IMR-90 (cell line): ENCODE measurements around the gene GXYLT2. TPM values are rescaled to one million over a fixed set of nuclear protein-coding genes. Genes with fewer than 3 reads are reported as not detected.

ENCODE experiments used
- ATAC-seq: fragments of 200-7000 bp; cut with Tn5 transposase; 2 replicates; pipeline ENCODE4 v1.9.1; 2020; ENCODE audit warnings: low read depth, mild to moderate bottlenecking, moderate library complexity
- BruUV-seq: library from RNA; stranded (reverse); fragments of 400-500 nt; replicated peaks from 2 replicates; lab custom pipeline; 2021; lab: Mats Ljungman, UMichigan
- CTCF ChIA-PET: fragments of 300-600 bp; formaldehyde crosslinking; extraction: SDS; loops from one replicate; lab custom pipeline; 2021; ENCODE audit warnings: antibody characterized with exemption; lab: Yijun Ruan, JAX
- POLR2A ChIA-PET: fragments of 300-600 bp; sonication (Branson Sonifier 250); formaldehyde crosslinking; loops from one replicate; lab custom pipeline; 2022; ENCODE audit warnings: antibody characterized with exemption; ENCODE audit not compliant: unreplicated experiment; lab: Charles Lee
- DNase-seq: peaks from one replicate; pipeline ENCODE4 v3.0.0; 2013
- H2AFZ ChIP-seq: replicated peaks from 2 replicates; pipeline ENCODE3; 2013; ENCODE audit warnings: low read length, mild to moderate bottlenecking; ENCODE audit not compliant: poor library complexity
- H2AK5ac ChIP-seq: 2 replicates; pipeline ENCODE4 v1.6.1; 2013; ENCODE audit warnings: low read depth, low read length, inconsistent platforms
- H2AK9ac ChIP-seq: replicated peaks from 2 replicates; pipeline ENCODE3; 2013; ENCODE audit warnings: mild to moderate bottlenecking, low read depth, low read length, moderate library complexity; ENCODE audit not compliant: poor library complexity
- H2BK120ac ChIP-seq: 2 replicates; pipeline ENCODE4 v1.6.1; 2013; ENCODE audit warnings: low read depth, low read length, inconsistent platforms
- H2BK15ac ChIP-seq: 3 replicates; pipeline ENCODE4 v1.6.1; 2013; ENCODE audit warnings: low read depth, low read length, inconsistent platforms
- H2BK20ac ChIP-seq: 2 replicates; pipeline ENCODE4 v1.6.1; 2013; ENCODE audit warnings: low read depth, mild to moderate bottlenecking, inconsistent platforms, low read length, moderate library complexity
- H2BK5ac ChIP-seq: 2 replicates; pipeline ENCODE4 v1.6.1; 2013; ENCODE audit warnings: mild to moderate bottlenecking, low read depth, low read length, inconsistent platforms; ENCODE audit not compliant: poor library complexity, severe bottlenecking
- H3K14ac ChIP-seq: replicated peaks from 2 replicates; pipeline ENCODE4 v1.6.1; 2013; ENCODE audit warnings: low read depth, low read length, inconsistent platforms
- H3K18ac ChIP-seq: 2 replicates; pipeline ENCODE4 v1.6.1; 2013; ENCODE audit warnings: low read depth, low read length, control low read depth
- H3K23ac ChIP-seq: 2 replicates; pipeline ENCODE4 v1.6.1; 2013; ENCODE audit warnings: low read depth, low read length, inconsistent platforms
- H3K27ac ChIP-seq: 2 replicates; pipeline ENCODE4 v1.5.1; 2013; ENCODE audit warnings: mild to moderate bottlenecking, control low read depth, low read length; ENCODE audit not compliant: insufficient read depth
- H3K27me3 ChIP-seq: 2 replicates; pipeline ENCODE4 v1.6.1; 2013; ENCODE audit warnings: low read length; ENCODE audit not compliant: control insufficient read depth, insufficient read depth
- H3K36me3 ChIP-seq: 2 replicates; pipeline ENCODE4 v1.6.1; 2013; ENCODE audit warnings: low read length, mixed read lengths; ENCODE audit not compliant: control insufficient read depth, insufficient read depth
- H3K4ac ChIP-seq: 2 replicates; pipeline ENCODE4 v1.6.1; 2013; ENCODE audit warnings: low read depth, low read length, inconsistent platforms
- H3K4me1 ChIP-seq: 2 replicates; pipeline ENCODE4 v1.6.1; 2013; ENCODE audit warnings: low read length, mixed read lengths; ENCODE audit not compliant: control insufficient read depth, insufficient read depth
- H3K4me2 ChIP-seq: 2 replicates; pipeline ENCODE4 v1.6.1; 2013; ENCODE audit warnings: low read depth, mild to moderate bottlenecking, control low read depth, low read length, moderate library complexity
- H3K4me3 ChIP-seq: 2 replicates; pipeline ENCODE4 v1.5.1; 2013; ENCODE audit warnings: low read depth, mild to moderate bottlenecking, control low read depth, low read length, moderate library complexity; ENCODE audit not compliant: insufficient read depth
- H3K56ac ChIP-seq: 2 replicates; pipeline ENCODE4 v1.6.1; 2013; ENCODE audit warnings: low read length, inconsistent platforms; ENCODE audit not compliant: insufficient read depth; ENCODE audit errors: extremely low read depth
- H3K79me1 ChIP-seq, 2 experiments: 2 replicates each; pipeline ENCODE4 v1.6.1; 2013; ENCODE audit warnings: low read length in 2 of 2, inconsistent platforms in 1 of 2, low read depth in 1 of 2
- H3K9ac ChIP-seq: 2 replicates; pipeline ENCODE4 v1.6.1; 2013; ENCODE audit warnings: low read depth, low read length, control low read depth
- H3K9me1 ChIP-seq: 2 replicates; pipeline ENCODE4 v1.6.1; 2013; ENCODE audit warnings: low read length, inconsistent platforms; ENCODE audit not compliant: insufficient read depth
- H3K9me3 ChIP-seq: 2 replicates; pipeline ENCODE4 v1.6.1; 2013; ENCODE audit warnings: low read length; ENCODE audit not compliant: control insufficient read depth, insufficient read depth
- H4K20me1 ChIP-seq: 2 replicates; pipeline ENCODE4 v1.6.1; 2013; ENCODE audit warnings: low read length, inconsistent platforms; ENCODE audit not compliant: insufficient read depth
- H4K5ac ChIP-seq: 2 replicates; pipeline ENCODE4 v1.6.1; 2013; ENCODE audit warnings: mild to moderate bottlenecking, low read depth, low read length, control low read depth
- H4K8ac ChIP-seq, 2 experiments: 2 replicates each; pipeline ENCODE4 v1.6.1; 2013; ENCODE audit warnings: low read depth in 2 of 2, low read length in 2 of 2, control low read depth in 1 of 2, inconsistent platforms in 1 of 2
- H4K91ac ChIP-seq: 2 replicates; pipeline ENCODE4 v1.6.1; 2013; ENCODE audit warnings: low read depth, low read length, inconsistent platforms; ENCODE audit not compliant: insufficient read depth
- FOS ChIP-seq: fragments of 150-350 bp; IDR thresholded peaks from 2 replicates; pipeline ENCODE4 v1.6.1; 2016; ENCODE audit warnings: low read depth, low read length
- MAFK ChIP-seq: IDR thresholded peaks from 2 replicates; pipeline ENCODE4 v1.6.1; 2012; ENCODE audit warnings: low read depth, low read length, improper control_type of control experiment
- MXI1 ChIP-seq: IDR thresholded peaks from 2 replicates; pipeline ENCODE4 v1.6.1; 2012; ENCODE audit warnings: low read depth, mild to moderate bottlenecking, low read length, moderate library complexity, borderline replicate concordance
- NFE2L2 ChIP-seq: fragments of 150-350 bp; IDR thresholded peaks from 2 replicates; pipeline ENCODE4 v1.6.1; 2016; ENCODE audit warnings: low read depth, mild to moderate bottlenecking, low read length
- RAD21 ChIP-seq: IDR thresholded peaks from 2 replicates; pipeline ENCODE4 v1.6.1; 2012; ENCODE audit warnings: low read length, improper control_type of control experiment
- RFX5 ChIP-seq: IDR thresholded peaks from 2 replicates; pipeline ENCODE4 v1.8.0; 2012; ENCODE audit warnings: low read depth, mild to moderate bottlenecking, low read length, moderate library complexity
- WGBS, 2 experiments: methylation state at CpG; one replicate each; pipeline versions ENCODE4 v1.1.5 to v1.1.7; 2013; ENCODE audit warnings: missing lambda C conversion rate in 2 of 2; ENCODE audit not compliant: insufficient read length in 1 of 2; ENCODE audit errors: extremely low coverage in 2 of 2; 5-methylcytosine and 5-hydroxymethylcytosine counted together
- dilution Hi-C: fragments of 300-500 bp; cut with HindIII; formaldehyde crosslinking; loops from one replicate; pipeline ENCODE4 v1.14.3; 2018; ENCODE audit warnings: low sequenced_read_pairs; ENCODE audit not compliant: unreplicated experiment
- in situ Hi-C: fragments of 300-500 bp; cut with MboI; formaldehyde crosslinking; loops from 3 replicates; pipeline ENCODE4 v1.14.3; 2019; ENCODE audit warnings: low sequenced_read_pairs, inconsistent platforms, mixed read lengths
- intact Hi-C: fragments of 100-400 bp; cut with micrococcal nuclease; formaldehyde crosslinking; loops from 2 replicates; pipeline ENCODE4 v1.10.0; 2022
- polyA plus RNA-seq, 3 experiments: library from polyadenylated mRNA; depleted of rRNA; stranded (reverse); fragments of >200 nt; gene quantifications; 2 replicates each; pipeline ENCODE4 v1.2.3, GENCODE V29; 2012; ENCODE audit warnings: low replicate concordance in 1 of 3
- total RNA-seq: library from RNA; depleted of rRNA; stranded (reverse); fragments of >200 nt; gene quantifications from 2 replicates; pipeline ENCODE4 v1.2.3, GENCODE V29; 2012
- TF ChIP-seq, protein P1 (sequence below): conservative IDR thresholded peaks from 2 replicates; pipeline ENCODE4 v1.5.1; 2012; ENCODE audit warnings: mild to moderate bottlenecking, low read depth, low read length, improper control_type of control experiment

GXYLT2 gene
- total and polyA plus RNA-seq, 2 of the 4 experiments (the other 2 are of a cell fraction), result 5.7 to 11.1 TPM

GRCh38 chr3:72982609-72983366 is 94.9 kb downstream of the GXYLT2 start:
- Histone ChIP-seq H4K8ac (no peak overlapping the region), H3K56ac (no peak overlapping the region), H2BK15ac (no peak overlapping the region), H3K4me2 (no peak overlapping the region), H3K23ac (no peak overlapping the region), H2BK5ac (no peak overlapping the region), H3K27ac (no peak overlapping the region), H3K18ac (no peak overlapping the region), H4K91ac (no peak overlapping the region), H3K36me3 (no peaks in the 10 kb centered on the region), H3K4me1 (no peaks in the 10 kb centered on the region), H3K9me3 (peaks cover 4% of the 10 kb centered on the region; the same call in 1 of the 2 replicates), H3K9ac (no peak overlapping the region), H3K79me1 (no peaks in the 10 kb centered on the region), H2AK9ac (no peak overlapping the region), H2BK120ac (no peak overlapping the region), H4K5ac (no peak overlapping the region), H3K14ac (no peak overlapping the region), H2BK20ac (no peak overlapping the region), H2AFZ (no peak overlapping the region), H3K4ac (no peak overlapping the region), H3K27me3 (no peaks in the 10 kb centered on the region), H2AK5ac (no peak overlapping the region), H3K4me3 (no peak overlapping the region), H4K20me1 (no peaks in the 10 kb centered on the region), H3K9me1 (no peaks in the 10 kb centered on the region)
- in situ Hi-C loops, result no loop called here
- dilution Hi-C loops, result no loop called here
- no TSS peak for BruUV-seq
- ChIA-PET CTCF (no interaction called here), POLR2A (no interaction called here)
- DNase-seq, result no peak
- no peak for ATAC-seq
- WGBS, 2 experiments, result 83% methylated on average over 1 of the region's 3 CpGs; no CpG with 5 or more reads in 1 of the 2 experiments
- no peak for TF ChIP-seq FOS
- TF ChIP-seq MXI1, result no peak
- no peak for TF ChIP-seq MAFK
- no peak for TF ChIP-seq NFE2L2
- TF ChIP-seq RFX5, result no peak
- TF ChIP-seq RAD21, result no peak
- TF ChIP-seq, protein P1, sequence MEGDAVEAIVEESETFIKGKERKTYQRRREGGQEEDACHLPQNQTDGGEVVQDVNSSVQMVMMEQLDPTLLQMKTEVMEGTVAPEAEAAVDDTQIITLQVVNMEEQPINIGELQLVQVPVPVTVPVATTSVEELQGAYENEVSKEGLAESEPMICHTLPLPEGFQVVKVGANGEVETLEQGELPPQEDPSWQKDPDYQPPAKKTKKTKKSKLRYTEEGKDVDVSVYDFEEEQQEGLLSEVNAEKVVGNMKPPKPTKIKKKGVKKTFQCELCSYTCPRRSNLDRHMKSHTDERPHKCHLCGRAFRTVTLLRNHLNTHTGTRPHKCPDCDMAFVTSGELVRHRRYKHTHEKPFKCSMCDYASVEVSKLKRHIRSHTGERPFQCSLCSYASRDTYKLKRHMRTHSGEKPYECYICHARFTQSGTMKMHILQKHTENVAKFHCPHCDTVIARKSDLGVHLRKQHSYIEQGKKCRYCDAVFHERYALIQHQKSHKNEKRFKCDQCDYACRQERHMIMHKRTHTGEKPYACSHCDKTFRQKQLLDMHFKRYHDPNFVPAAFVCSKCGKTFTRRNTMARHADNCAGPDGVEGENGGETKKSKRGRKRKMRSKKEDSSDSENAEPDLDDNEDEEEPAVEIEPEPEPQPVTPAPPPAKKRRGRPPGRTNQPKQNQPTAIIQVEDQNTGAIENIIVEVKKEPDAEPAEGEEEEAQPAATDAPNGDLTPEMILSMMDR, result no peak
- intact Hi-C loops, result no loop called here
